Adrenal gland (tissue), 5 donors: ENCODE results near the gene ALPK3.

Source experiments
- CTCF ChIP-seq, 6 experiments: fragments of 450-650 bp in 4 of 6; fragments of 200-600 bp in 2 of 6; sonication (generic) in 1 of 6; IDR thresholded peaks; 1 replicate in 5 of 6; 2 replicates in 1 of 6; pipeline versions ENCODE4 v1.5.1 to v1.8.0; 2016 to 2021; ENCODE audit warnings: antibody characterized with exemption in 6 of 6, mild to moderate bottlenecking in 2 of 6, moderate library complexity in 1 of 6
- POLR2A ChIP-seq, 2 donors: fragments of 450-650 bp; IDR thresholded peaks; one replicate each; pipeline ENCODE4 v1.6.1; 2017; ENCODE audit warnings: antibody characterized with exemption in 2 of 2, mild to moderate bottlenecking in 2 of 2, moderate library complexity in 1 of 2
- donor health status: DM: no; HTN: no; CAD: no.

GRCh38 chr15:84834229-84834955 is 17.2 kb downstream of the ALPK3 start:
- TF ChIP-seq CTCF (IDR thresholded peaks at IDR 0.05) (no peak), POLR2A (IDR thresholded peaks at IDR 0.05) (no peak)
